Trophoblast cell (in vitro differentiated cells and primary cell): Measurements from ENCODE around the gene RASA3.

ENCODE experiments used
- DNase-seq, 2 donors: peaks; one replicate each; pipeline ENCODE4 v3.0.0-alpha.2; 2016
- H2AFZ ChIP-seq: 2 replicates; pipeline ENCODE4 v1.6.1; 2013; ENCODE audit warnings: low read length, moderate library complexity, mild to moderate bottlenecking; ENCODE audit not compliant: insufficient read depth, poor library complexity
- H2AK5ac ChIP-seq: 2 replicates; pipeline ENCODE4 v1.6.1; 2013; ENCODE audit warnings: mild to moderate bottlenecking, low read length
- H2BK120ac ChIP-seq: 2 replicates; pipeline ENCODE4 v1.6.1; 2013; ENCODE audit warnings: low read length, mild to moderate bottlenecking, moderate library complexity; ENCODE audit not compliant: insufficient read depth, poor library complexity
- H2BK12ac ChIP-seq: 2 replicates; pipeline ENCODE4 v1.6.1; 2013; ENCODE audit warnings: mild to moderate bottlenecking, low read length, moderate library complexity
- H2BK5ac ChIP-seq: 2 replicates; pipeline ENCODE4 v1.6.1; 2013; ENCODE audit warnings: low read length, low read depth, moderate library complexity, mild to moderate bottlenecking; ENCODE audit not compliant: poor library complexity
- H3K14ac ChIP-seq: 2 replicates; pipeline ENCODE4 v1.6.1; 2013; ENCODE audit warnings: mild to moderate bottlenecking, low read length
- H3K18ac ChIP-seq: 2 replicates; pipeline ENCODE4 v1.6.1; 2013; ENCODE audit warnings: mild to moderate bottlenecking, low read length
- H3K23ac ChIP-seq: 2 replicates; pipeline ENCODE4 v1.6.1; 2013; ENCODE audit warnings: low read length
- H3K27ac ChIP-seq: 2 replicates; pipeline ENCODE4 v1.5.1; 2013; ENCODE audit warnings: low read depth, mild to moderate bottlenecking, inconsistent platforms, low read length, moderate library complexity
- H3K27me3 ChIP-seq: 2 replicates; pipeline ENCODE4 v1.6.1; 2013; ENCODE audit warnings: inconsistent platforms, mild to moderate bottlenecking, low read length, moderate library complexity; ENCODE audit not compliant: insufficient read depth
- H3K36me3 ChIP-seq, 2 experiments: 1 replicate in 1 of 2; 2 replicates in 1 of 2; pipeline ENCODE4 v1.6.1; 2013; ENCODE audit warnings: low read length in 2 of 2, mild to moderate bottlenecking in 2 of 2, moderate library complexity in 1 of 2; ENCODE audit not compliant: insufficient read depth in 2 of 2, control insufficient read depth in 1 of 2
- H3K4ac ChIP-seq: 2 replicates; pipeline ENCODE4 v1.6.1; 2013; ENCODE audit warnings: low read depth, mild to moderate bottlenecking, low read length, moderate library complexity
- H3K4me1 ChIP-seq, 2 experiments: 1 replicate in 1 of 2; 2 replicates in 1 of 2; pipeline ENCODE4 v1.6.1; 2013; ENCODE audit warnings: low read length in 2 of 2, mild to moderate bottlenecking in 2 of 2, moderate library complexity in 1 of 2; ENCODE audit not compliant: insufficient read depth in 2 of 2, control insufficient read depth in 1 of 2
- H3K4me2 ChIP-seq: 2 replicates; pipeline ENCODE4 v1.6.1; 2013; ENCODE audit warnings: inconsistent platforms, mild to moderate bottlenecking, low read length, moderate library complexity
- H3K4me3 ChIP-seq: 2 replicates; pipeline ENCODE4 v1.5.1; 2013; ENCODE audit warnings: mild to moderate bottlenecking, low read depth, low read length, inconsistent platforms
- H3K79me1 ChIP-seq: one replicate; pipeline ENCODE4 v1.6.1; 2013; ENCODE audit warnings: low read length
- H3K79me2 ChIP-seq: 2 replicates; pipeline ENCODE4 v1.6.1; 2013; ENCODE audit warnings: low read length, mild to moderate bottlenecking; ENCODE audit not compliant: control insufficient read depth, insufficient read depth, poor library complexity
- H3K9ac ChIP-seq: 2 replicates; pipeline ENCODE4 v1.6.1; 2013; ENCODE audit warnings: mild to moderate bottlenecking, low read length
- H3K9me3 ChIP-seq: 2 replicates; pipeline ENCODE4 v1.6.1; 2013; ENCODE audit warnings: low read depth, mild to moderate bottlenecking, control low read depth, inconsistent platforms, low read length; ENCODE audit not compliant: insufficient read depth
- H4K12ac ChIP-seq: 2 replicates; pipeline ENCODE4 v1.6.1; 2013; ENCODE audit warnings: low read depth, mild to moderate bottlenecking, low read length, moderate library complexity
- H4K8ac ChIP-seq: 2 replicates; pipeline ENCODE4 v1.6.1; 2013; ENCODE audit warnings: low read depth, mild to moderate bottlenecking, low read length, moderate library complexity
- H4K91ac ChIP-seq: one replicate; pipeline ENCODE4 v1.6.1; 2013; ENCODE audit warnings: low read depth, mild to moderate bottlenecking, low read length, moderate library complexity
- WGBS: extraction: QIAGEN DNeasy Blood & Tissue Kit; methylation state at CpG from one replicate; pipeline ENCODE4 v1.1.7; 2013; ENCODE audit warnings: missing lambda C conversion rate; ENCODE audit not compliant: insufficient read length, insufficient coverage; ENCODE audit errors: extremely low coverage; 5-methylcytosine and 5-hydroxymethylcytosine counted together

The RASA3 gene

GRCh38 chr13:114011226-114011625 lies 121.2 kb downstream of the RASA3 start:
- no peak overlapping the region for H3K14ac ChIP-seq
- H2BK5ac ChIP-seq: no peak overlapping the region
- no peak overlapping the region for H3K4ac ChIP-seq
- H4K8ac ChIP-seq: no peak overlapping the region
- no peak overlapping the region for H2AK5ac ChIP-seq
- no peak overlapping the region for H3K18ac ChIP-seq
- no peaks in the 10 kb centered on the region for H3K79me1 ChIP-seq
- H3K27ac ChIP-seq: no peak overlapping the region
- peaks cover 8% of the 10 kb centered on the region for H3K9me3 ChIP-seq
- no peak overlapping the region for H4K12ac ChIP-seq
- no peak overlapping the region for H2BK12ac ChIP-seq
- DNase-seq: no peak
- H3K4me1 ChIP-seq: no peaks in the 10 kb centered on the region
- no peaks in the 10 kb centered on the region for H3K79me2 ChIP-seq
- H3K36me3 ChIP-seq: peaks cover 47 to 55% of the 10 kb centered on the region in 2 experiments
- WGBS: no CpG with 5 or more reads among the region's 19 CpGs
- no peak overlapping the region for H2AFZ ChIP-seq
- H3K23ac ChIP-seq: no peak overlapping the region
- no peak overlapping the region for H3K9ac ChIP-seq
- H4K91ac ChIP-seq: no peak overlapping the region
- no peaks in the 10 kb centered on the region for H3K27me3 ChIP-seq
- no peak overlapping the region for H2BK120ac ChIP-seq
- no peak overlapping the region for H3K4me3 ChIP-seq
- H3K4me2 ChIP-seq: no peak overlapping the region

- Histone ChIP-seq H3K27me3 (no peaks in the 10 kb centered on the region), H3K4me2 (no peak overlapping the region), H3K14ac (no peak overlapping the region), H3K79me1 (no peaks in the 10 kb centered on the region), H3K4me3 (no peak overlapping the region), H3K23ac (no peak overlapping the region), H3K9ac (no peak overlapping the region), H4K8ac (no peak overlapping the region), H3K9me3 (peaks cover 8% of the 10 kb centered on the region), H2AFZ (no peak overlapping the region), H3K79me2 (no peaks in the 10 kb centered on the region), H3K4ac (no peak overlapping the region), H3K4me1 (no peaks in the 10 kb centered on the region), H4K91ac (no peak overlapping the region), H3K36me3 (peaks cover 41 to 49% of the 10 kb centered on the region in 2 experiments), H4K12ac (no peak overlapping the region), H2BK12ac (no peak overlapping the region), H2BK120ac (no peak overlapping the region), H2BK5ac (no peak overlapping the region), H3K27ac (no peak overlapping the region), H3K18ac (no peak overlapping the region), H2AK5ac (no peak overlapping the region)
- WGBS: no CpG with 5 or more reads among the region's 37 CpGs
- no peak for DNase-seq
These were observed 121.9 kb downstream of the RASA3 start for GRCh38 chr13:114010401-114011101.

- H2BK120ac ChIP-seq: no peak overlapping the region
- no peak overlapping the region for H3K4me3 ChIP-seq
- peaks cover 6% of the 10 kb centered on the region for H3K9me3 ChIP-seq
- no peak overlapping the region for H2BK5ac ChIP-seq
- H2BK12ac ChIP-seq: no peak overlapping the region
- no peak overlapping the region for H2AFZ ChIP-seq
- H3K4me1 ChIP-seq: no peaks in the 10 kb centered on the region
- no CpG with 5 or more reads among the region's 31 CpGs for WGBS
- H3K27ac ChIP-seq: no peak overlapping the region
- H3K4ac ChIP-seq: no peak overlapping the region
- H3K79me2 ChIP-seq: no peaks in the 10 kb centered on the region
- H4K8ac ChIP-seq: no peak overlapping the region
- H3K14ac ChIP-seq: no peak overlapping the region
- no peak for DNase-seq
- H3K18ac ChIP-seq: no peak overlapping the region
- H4K91ac ChIP-seq: no peak overlapping the region
- H3K79me1 ChIP-seq: no peaks in the 10 kb centered on the region
- no peak overlapping the region for H2AK5ac ChIP-seq
- no peak overlapping the region for H3K4me2 ChIP-seq
- peaks cover 34 to 45% of the 10 kb centered on the region in 2 experiments for H3K36me3 ChIP-seq
- H4K12ac ChIP-seq: no peak overlapping the region
- H3K23ac ChIP-seq: no peak overlapping the region
- H3K9ac ChIP-seq: no peak overlapping the region
- H3K27me3 ChIP-seq: no peaks in the 10 kb centered on the region
These were observed 122.6 kb downstream of the RASA3 start for GRCh38 chr13:114009590-114010400.

- H4K12ac ChIP-seq: no peak overlapping the region
- H3K4me2 ChIP-seq: no peak overlapping the region
- no peak overlapping the region for H2BK120ac ChIP-seq
- peaks cover 6% of the 10 kb centered on the region for H3K9me3 ChIP-seq
- H2BK12ac ChIP-seq: no peak overlapping the region
- H3K23ac ChIP-seq: no peak overlapping the region
- no peaks in the 10 kb centered on the region for H3K4me1 ChIP-seq
- H3K4ac ChIP-seq: no peak overlapping the region
- H3K79me1 ChIP-seq: no peaks in the 10 kb centered on the region
- H4K8ac ChIP-seq: no peak overlapping the region
- no peak overlapping the region for H2BK5ac ChIP-seq
- no peak overlapping the region for H3K4me3 ChIP-seq
- WGBS: no CpG with 5 or more reads among the region's 33 CpGs
- no peaks in the 10 kb centered on the region for H3K27me3 ChIP-seq
- H3K14ac ChIP-seq: no peak overlapping the region
- no peak overlapping the region for H3K9ac ChIP-seq
- peaks cover 28 to 45% of the 10 kb centered on the region in 2 experiments for H3K36me3 ChIP-seq
- DNase-seq: no peak
- no peak overlapping the region for H2AFZ ChIP-seq
- H4K91ac ChIP-seq: no peak overlapping the region
- no peak overlapping the region for H3K18ac ChIP-seq
- no peak overlapping the region for H2AK5ac ChIP-seq
- H3K27ac ChIP-seq: no peak overlapping the region
- no peaks in the 10 kb centered on the region for H3K79me2 ChIP-seq
These were observed 123.3 kb downstream of the RASA3 start for GRCh38 chr13:114008964-114009589.
